Left lobe of liver (tissue), 1 donor: ENCODE data around the gene PLD1. TPM values are rescaled to one million over a fixed set of nuclear protein-coding genes. Genes with fewer than 3 reads are reported as not detected.

Experiments used
- total RNA-seq: library from RNA; stranded (reverse); gene quantifications from one replicate; pipeline ENCODE4 v1.2.1, GENCODE V29; 2021
- donor health status: DM: no; HTN: yes; CAD: no.

The PLD1 gene
- total RNA-seq, 1 donor from 2014 or later, result 15.2 TPM

Other genes with a start within 250 kb of the PLD1 start
- gene TMEM212, start 32.9 kb upstream of the PLD1 start, total RNA-seq, result not detected
- gene FNDC3B, start 229.1 kb upstream of the PLD1 start, total RNA-seq, result 44.6 TPM